CD8-positive, alpha-beta memory T cell (primary cell): ENCODE measurements around the gene TMEM184A. TPM values are rescaled to one million over a fixed set of nuclear protein-coding genes. Genes with fewer than 3 reads are reported as not detected.

Experiments used
- CTCF ChIA-PET: fragments of 350-600 bp; sonication (Branson Sonifier 250); formaldehyde crosslinking; loops from one replicate; lab custom pipeline; 2021; ENCODE audit warnings: antibody characterized with exemption; lab: Charles Lee
- POLR2A ChIA-PET: fragments of 350-600 bp; sonication (Branson Sonifier 250); formaldehyde crosslinking; loops from one replicate; lab custom pipeline; 2021; ENCODE audit warnings: antibody characterized with exemption; lab: Charles Lee
- DNase-seq, 5 donors: peaks; one replicate each; pipeline versions ENCODE4 v3.0.0 to v3.0.0-alpha.2; 2020 to 2022; ENCODE audit warnings: mixed read lengths in 1 of 5
- H3K27ac ChIP-seq: one replicate; pipeline ENCODE4 v1.7.0; 2013; ENCODE audit warnings: low read depth, mild to moderate bottlenecking, low read length, moderate library complexity
- H3K27me3 ChIP-seq: 2 replicates; pipeline ENCODE4 v1.7.0; 2013; ENCODE audit warnings: low read length, mild to moderate bottlenecking; ENCODE audit not compliant: insufficient read depth, poor library complexity, severe bottlenecking
- H3K36me3 ChIP-seq: 2 replicates; pipeline ENCODE4 v1.7.0; 2013; ENCODE audit warnings: mild to moderate bottlenecking, low read length, moderate library complexity; ENCODE audit not compliant: insufficient read depth
- H3K4me1 ChIP-seq: 2 replicates; pipeline ENCODE4 v1.7.0; 2013; ENCODE audit warnings: mild to moderate bottlenecking, low read length, moderate library complexity; ENCODE audit not compliant: insufficient read depth
- H3K4me3 ChIP-seq: 2 replicates; pipeline ENCODE4 v1.7.0; 2013; ENCODE audit warnings: mild to moderate bottlenecking, low read length
- H3K9me3 ChIP-seq: 2 replicates; pipeline ENCODE4 v1.7.0; 2013; ENCODE audit warnings: mild to moderate bottlenecking, low read length
- H3K27ac Mint-ChIP-seq, 8 donors: one replicate each; pipeline ENCODE4 v1.8.0; 2020 to 2021; ENCODE audit warnings: mixed read lengths in 8 of 8, mild to moderate bottlenecking in 6 of 8, inconsistent platforms in 3 of 8, moderate library complexity in 3 of 8
- H3K27me3 Mint-ChIP-seq, 2 donors: one replicate each; pipeline ENCODE4 v1.8.0; 2020 to 2021; ENCODE audit warnings: mixed read lengths in 2 of 2, mild to moderate bottlenecking in 1 of 2, moderate library complexity in 1 of 2
- H3K36me3 Mint-ChIP-seq, 3 donors: one replicate each; pipeline ENCODE4 v1.8.0; 2020 to 2021; ENCODE audit warnings: mixed read lengths in 3 of 3, inconsistent platforms in 1 of 3, mild to moderate bottlenecking in 1 of 3
- H3K4me1 Mint-ChIP-seq, 3 donors: one replicate each; pipeline ENCODE4 v1.8.0; 2020 to 2021; ENCODE audit warnings: mixed read lengths in 3 of 3, inconsistent platforms in 1 of 3, mild to moderate bottlenecking in 1 of 3
- H3K4me3 Mint-ChIP-seq, 7 donors: one replicate each; pipeline ENCODE4 v1.8.0; 2020 to 2021; ENCODE audit warnings: mixed read lengths in 7 of 7, mild to moderate bottlenecking in 6 of 7, moderate library complexity in 4 of 7, inconsistent platforms in 2 of 7
- H3K9me3 Mint-ChIP-seq, 5 donors: one replicate each; pipeline ENCODE4 v1.8.0; 2020 to 2022; ENCODE audit warnings: mixed read lengths in 5 of 5, mild to moderate bottlenecking in 3 of 5, moderate library complexity in 2 of 5, inconsistent platforms in 1 of 5
- polyA plus RNA-seq: library from polyadenylated mRNA; unstranded; fragments of 300-500 nt; fragmentation: Illumina TruSeq; gene quantifications from one replicate; pipeline ENCODE4 v1.2.3, GENCODE V29; 2021
- total RNA-seq, 2 experiments: library from RNA; stranded (reverse); gene quantifications; one replicate each; pipeline ENCODE4 v1.2.3, GENCODE V29; 2021

Gene TMEM184A
- total and polyA plus RNA-seq, 3 experiments from 2014 or later = not detected

- ChIA-PET CTCF (interaction anchor here (1.3 kb wide), 1 partner anchor 25 kb away, joined by 6 read pairs; no protein-coding TSS in a partner anchor), POLR2A (no interaction called here)
- Mint-ChIP-seq H3K27me3 (peaks cover 0 to 2% of the 10 kb centered on the region in 2 donors), H3K4me1 (peaks cover 16 to 32% (median 16%) of the 10 kb centered on the region in 3 donors), H3K27ac (no peak overlapping the region), H3K4me3 (no peak overlapping the region), H3K36me3 (peaks cover 0 to 67% (median 4%) of the 10 kb centered on the region in 3 donors), H3K9me3 (no peaks in the 10 kb centered on the region)
- Histone ChIP-seq H3K4me1 (peaks cover 17% of the 10 kb centered on the region), H3K4me3 (no peak overlapping the region), H3K27ac (no peak overlapping the region), H3K9me3 (no peaks in the 10 kb centered on the region), H3K27me3 (no peaks in the 10 kb centered on the region), H3K36me3 (peaks cover 6% of the 10 kb centered on the region)
- no peak for DNase-seq
Observed at GRCh38 chr7:1498370-1499305, 57.4 kb downstream of the TMEM184A start.

DNA sequence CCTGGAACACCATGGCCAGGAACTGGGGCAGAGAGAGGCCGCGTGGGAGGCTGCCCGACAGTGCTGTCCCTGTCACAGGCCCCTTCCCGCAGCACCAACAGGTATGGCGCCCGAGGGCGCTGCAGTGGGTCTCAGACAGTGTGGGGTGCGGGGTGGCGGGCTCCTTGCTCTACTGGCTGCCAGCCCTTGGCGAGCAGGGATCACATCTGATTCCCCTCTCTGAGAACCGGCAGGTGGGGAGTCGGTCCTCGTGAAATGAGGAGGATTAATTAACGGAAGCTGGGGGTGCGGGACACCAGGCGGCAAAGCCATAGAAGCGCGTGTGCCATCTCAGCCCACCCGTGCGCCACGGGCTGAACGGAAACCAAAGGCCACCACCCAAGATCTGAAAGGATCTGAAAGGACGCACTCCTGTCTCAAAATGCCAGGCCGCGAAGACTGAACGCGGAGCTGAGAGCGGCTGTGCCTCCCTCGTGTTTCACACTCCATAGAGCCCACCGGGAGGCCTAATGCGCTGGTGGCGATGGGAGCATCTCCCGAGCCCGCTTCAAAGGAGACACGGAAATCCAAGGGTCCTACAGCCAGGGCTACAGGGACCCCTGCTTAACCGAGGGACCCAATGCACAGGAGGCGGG lies 58.6 kb downstream of the TMEM184A start:
- DNase-seq = no peak
- peaks cover 7 to 21% (median 8%) of the 10 kb centered on the region in 3 donors for H3K4me1 Mint-ChIP-seq
- no peaks in the 10 kb centered on the region for H3K9me3 ChIP-seq
- no peak overlapping the region for H3K4me3 ChIP-seq
- peaks cover 1 to 70% (median 6%) of the 10 kb centered on the region in 3 donors for H3K36me3 Mint-ChIP-seq
- no peaks in the 10 kb centered on the region for H3K27me3 ChIP-seq
- H3K27ac ChIP-seq = no peak overlapping the region
- ChIA-PET CTCF (interaction anchor here (1.3 kb wide), 1 partner anchor 24 kb away, joined by 6 read pairs; no protein-coding TSS in a partner anchor), POLR2A (no interaction called here)
- H3K9me3 Mint-ChIP-seq = no peaks in the 10 kb centered on the region
- peak overlapping the region in 1 of 7 donors; percentile 24 for H3K4me3 Mint-ChIP-seq
- H3K36me3 ChIP-seq = peaks cover 2% of the 10 kb centered on the region
- H3K4me1 ChIP-seq = peaks cover 5% of the 10 kb centered on the region
- peaks cover 0 to 2% of the 10 kb centered on the region in 2 donors for H3K27me3 Mint-ChIP-seq
- H3K27ac Mint-ChIP-seq = no peak overlapping the region

- Mint-ChIP-seq H3K4me3 (peak overlapping the region in 1 of 7 donors; percentile 24), H3K9me3 (no peaks in the 10 kb centered on the region), H3K36me3 (peaks cover 5 to 70% (median 8%) of the 10 kb centered on the region in 3 donors), H3K27me3 (peaks cover 0 to 2% of the 10 kb centered on the region in 2 donors), H3K27ac (no peak overlapping the region), H3K4me1 (peaks cover 0 to 14% (median 2%) of the 10 kb centered on the region in 3 donors)
- H3K36me3 ChIP-seq = no peaks in the 10 kb centered on the region
- no peaks in the 10 kb centered on the region for H3K9me3 ChIP-seq
- H3K4me1 ChIP-seq = no peaks in the 10 kb centered on the region
- H3K4me3 ChIP-seq = no peak overlapping the region
- ChIA-PET POLR2A (no interaction called here), CTCF (no interaction called here)
- H3K27me3 ChIP-seq = no peaks in the 10 kb centered on the region
- no peak for DNase-seq
- H3K27ac ChIP-seq = no peak overlapping the region
Observed at GRCh38 chr7:1496531-1497292, 59.3 kb downstream of the TMEM184A start.

DNA sequence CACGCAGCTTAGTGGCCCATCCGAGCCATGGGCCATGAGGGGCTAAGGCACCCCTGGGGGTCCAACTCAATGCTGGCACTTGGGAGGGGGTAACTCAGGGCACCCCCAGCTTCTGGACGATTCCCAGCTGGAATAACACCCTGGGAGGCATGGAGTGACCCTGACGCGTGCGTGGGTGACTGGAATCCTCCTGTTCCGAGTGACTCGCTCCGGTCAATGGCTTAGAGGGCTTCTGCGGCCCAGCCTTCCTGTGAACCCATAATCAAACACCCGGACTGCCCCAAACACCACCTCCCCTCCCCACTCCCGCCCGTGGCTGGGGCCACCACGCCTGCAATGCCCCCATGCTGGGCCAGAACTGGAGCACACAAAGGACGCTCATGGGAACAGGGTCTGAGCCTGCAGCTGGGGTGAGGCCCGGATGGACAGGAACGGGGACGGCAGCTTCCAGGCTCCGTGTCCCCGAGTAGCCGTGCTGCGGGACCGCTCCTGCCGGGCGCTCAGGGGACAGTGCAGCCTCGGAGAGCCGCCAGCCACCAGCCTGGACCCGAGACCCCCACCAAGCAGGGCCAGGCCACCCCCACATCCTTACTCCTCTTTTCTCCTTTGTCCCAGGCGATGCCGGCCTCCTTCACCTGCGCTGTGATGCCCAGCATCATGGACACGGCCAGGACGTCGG lies 60.3 kb downstream of the TMEM184A start:
- H3K27ac Mint-ChIP-seq = peak overlapping the region in 2 of 8 donors; percentile 61 to 65
- no peak for DNase-seq
- H3K36me3 ChIP-seq = peaks cover 1% of the 10 kb centered on the region

DNA sequence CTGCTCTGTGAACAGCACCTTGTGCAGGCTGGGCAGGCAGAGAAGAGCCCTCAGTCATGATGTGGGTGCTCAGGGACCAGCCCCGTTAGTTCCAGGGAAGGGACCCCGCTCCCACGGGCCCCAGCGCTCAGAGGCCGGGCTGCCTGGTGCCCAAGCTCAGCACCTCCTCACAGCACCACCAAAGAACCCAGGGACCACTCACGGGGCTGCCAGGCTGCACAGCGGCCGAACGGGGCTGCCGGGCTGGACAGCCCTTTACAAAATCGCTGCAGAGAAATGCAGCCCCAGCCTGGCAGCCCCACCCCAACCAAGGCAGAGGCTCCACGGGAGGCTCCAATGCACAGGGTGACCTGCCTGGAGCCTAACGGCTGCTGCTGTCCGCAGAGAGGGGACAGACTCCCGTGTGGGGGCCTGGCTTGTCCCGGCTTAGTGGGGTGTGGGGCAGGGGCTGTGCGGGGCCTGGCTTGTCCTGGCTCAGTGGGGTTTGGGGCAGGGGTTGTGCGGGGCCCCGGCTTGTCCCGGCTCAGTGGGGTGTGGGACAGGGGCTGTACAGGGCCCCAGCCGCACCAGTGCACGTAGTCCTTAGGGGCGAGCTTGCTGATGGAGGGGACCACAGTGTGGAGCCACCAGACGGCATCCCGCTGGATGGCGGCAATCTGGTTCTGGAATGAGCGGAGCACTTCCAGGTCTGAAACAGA lies 61.0 kb downstream of the TMEM184A start:
- POLR2A ChIA-PET = no interaction called here
- H3K4me3 Mint-ChIP-seq = no peak overlapping the region
- H3K9me3 Mint-ChIP-seq = no peaks in the 10 kb centered on the region
- H3K4me1 Mint-ChIP-seq = peaks cover 0 to 4% (median 0%) of the 10 kb centered on the region in 3 donors
- Histone ChIP-seq H3K36me3 (peaks cover 4% of the 10 kb centered on the region), H3K9me3 (no peaks in the 10 kb centered on the region), H3K27me3 (no peaks in the 10 kb centered on the region), H3K4me3 (no peak overlapping the region), H3K4me1 (no peaks in the 10 kb centered on the region), H3K27ac (no peak overlapping the region)
- no peak overlapping the region for H3K27ac Mint-ChIP-seq
- DNase-seq = no peak
- H3K36me3 Mint-ChIP-seq = peaks cover 4 to 71% (median 12%) of the 10 kb centered on the region in 3 donors
- CTCF ChIA-PET = interaction anchor here (0.8 kb wide), 1 partner anchor 34 kb away, joined by 3 read pairs; no protein-coding TSS in a partner anchor
- peaks cover 0 to 2% of the 10 kb centered on the region in 2 donors for H3K27me3 Mint-ChIP-seq

More for the DNA sequence above, 60.3 kb downstream of the TMEM184A start:
- H3K4me3 Mint-ChIP-seq = no peak overlapping the region
- ChIA-PET CTCF (no interaction called here), POLR2A (no interaction called here)
- H3K9me3 ChIP-seq = no peaks in the 10 kb centered on the region
- no peaks in the 10 kb centered on the region for H3K27me3 ChIP-seq
- peaks cover 0 to 6% (median 1%) of the 10 kb centered on the region in 3 donors for H3K4me1 Mint-ChIP-seq
- no peaks in the 10 kb centered on the region for H3K4me1 ChIP-seq
- H3K4me3 ChIP-seq = no peak overlapping the region
- peaks cover 0 to 2% of the 10 kb centered on the region in 2 donors for H3K27me3 Mint-ChIP-seq
- H3K36me3 Mint-ChIP-seq = peaks cover 7 to 72% (median 9%) of the 10 kb centered on the region in 3 donors
- H3K27ac ChIP-seq = no peak overlapping the region
- H3K9me3 Mint-ChIP-seq = no peaks in the 10 kb centered on the region

- peaks cover 4 to 73% (median 12%) of the 10 kb centered on the region in 3 donors for H3K36me3 Mint-ChIP-seq
- H3K4me3 ChIP-seq = no peak overlapping the region
- H3K36me3 ChIP-seq = peaks cover 4% of the 10 kb centered on the region
- peaks cover 0 to 4% (median 0%) of the 10 kb centered on the region in 3 donors for H3K4me1 Mint-ChIP-seq
- POLR2A ChIA-PET = no interaction called here
- H3K27me3 ChIP-seq = no peaks in the 10 kb centered on the region
- CTCF ChIA-PET = interaction anchor here (0.8 kb wide), 1 partner anchor 34 kb away, joined by 3 read pairs; no protein-coding TSS in a partner anchor
- no peak for DNase-seq
- H3K9me3 Mint-ChIP-seq = no peaks in the 10 kb centered on the region
- H3K4me1 ChIP-seq = no peaks in the 10 kb centered on the region
- H3K4me3 Mint-ChIP-seq = no peak overlapping the region
- no peaks in the 10 kb centered on the region for H3K9me3 ChIP-seq
- H3K27me3 Mint-ChIP-seq = peaks cover 0 to 2% of the 10 kb centered on the region in 2 donors
- peak overlapping the region in 1 of 8 donors; percentile 69 for H3K27ac Mint-ChIP-seq
- H3K27ac ChIP-seq = no peak overlapping the region
Observed at GRCh38 chr7:1494447-1494846, 61.6 kb downstream of the TMEM184A start.

GRCh38 chr7:1493571-1493970 lies 62.4 kb downstream of the TMEM184A start:
- H3K4me1 ChIP-seq = no peaks in the 10 kb centered on the region
- Mint-ChIP-seq H3K9me3 (no peaks in the 10 kb centered on the region), H3K4me1 (peaks cover 0 to 4% (median 0%) of the 10 kb centered on the region in 3 donors), H3K27ac (peak overlapping the region in 1 of 8 donors; percentile 33), H3K36me3 (peaks cover 4 to 80% (median 12%) of the 10 kb centered on the region in 3 donors), H3K4me3 (no peak overlapping the region), H3K27me3 (peaks cover 0 to 2% of the 10 kb centered on the region in 2 donors)
- DNase-seq = no peak
- no peak overlapping the region for H3K27ac ChIP-seq
- H3K4me3 ChIP-seq = no peak overlapping the region
- POLR2A ChIA-PET = no interaction called here
- H3K27me3 ChIP-seq = no peaks in the 10 kb centered on the region
- peaks cover 8% of the 10 kb centered on the region for H3K36me3 ChIP-seq
- CTCF ChIA-PET = interaction anchor here (1.3 kb wide), 1 partner anchor 20 kb away, joined by 5 read pairs; no protein-coding TSS in a partner anchor
- H3K9me3 ChIP-seq = no peaks in the 10 kb centered on the region
